ENCODE results near the gene KASH5.

Gene KASH5

DNA sequence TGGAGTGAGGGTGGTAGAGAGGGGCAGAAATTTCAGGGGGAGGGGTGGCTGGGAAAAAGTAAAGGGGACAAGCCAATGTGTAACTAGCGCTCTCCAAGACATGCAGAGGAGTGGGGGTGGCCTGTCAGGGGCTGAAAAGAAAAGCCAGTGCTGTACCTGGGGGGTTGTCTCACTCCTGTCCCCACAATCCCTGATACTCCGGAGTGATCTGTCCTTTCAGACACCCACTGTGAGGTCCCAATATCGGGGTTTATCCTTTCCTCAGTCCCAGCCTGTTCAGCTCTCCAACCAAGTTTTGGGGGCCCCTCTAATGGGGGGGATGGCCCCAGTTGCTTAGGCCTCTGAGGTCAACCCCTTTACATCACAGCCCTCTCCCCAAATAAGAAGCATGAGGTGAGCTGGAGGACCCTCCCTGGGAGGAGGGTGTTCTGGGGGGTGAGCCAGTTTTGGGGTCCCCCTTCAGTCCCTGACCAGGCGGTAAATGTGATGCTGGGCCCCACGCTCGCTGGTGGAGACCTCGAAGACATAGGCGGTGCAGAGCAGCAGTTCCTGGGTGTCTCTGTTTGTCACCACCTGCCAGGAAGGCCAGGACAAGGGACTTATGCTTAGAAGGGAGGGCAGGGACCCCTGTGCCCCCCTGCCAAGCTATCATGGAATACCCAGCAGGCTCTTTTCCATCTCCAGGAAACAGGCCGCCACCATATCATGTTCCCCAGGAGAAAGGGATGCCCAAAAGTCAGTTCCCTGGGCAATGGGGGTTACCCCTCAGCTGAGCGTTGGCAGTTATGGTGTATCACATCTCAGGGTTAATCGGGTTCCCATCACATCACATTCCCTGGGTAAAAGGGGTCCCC is 47.0 kb upstream of the KASH5 start:
- Histone ChIP-seq H3K9me3 (ENCODE audit: severe bottlenecking) (no peaks in the 10 kb centered on the region), H3K27ac (no peak overlapping the region), H3K27me3 (ENCODE audit: insufficient read depth, low read depth, severe bottlenecking) (no peaks in the 10 kb centered on the region), H3K4me3 (ENCODE audit: low read depth, low read length) (no peak overlapping the region), H3K36me3 (peaks cover 36% of the 10 kb centered on the region)
- TF ChIP-seq, protein P1, sequence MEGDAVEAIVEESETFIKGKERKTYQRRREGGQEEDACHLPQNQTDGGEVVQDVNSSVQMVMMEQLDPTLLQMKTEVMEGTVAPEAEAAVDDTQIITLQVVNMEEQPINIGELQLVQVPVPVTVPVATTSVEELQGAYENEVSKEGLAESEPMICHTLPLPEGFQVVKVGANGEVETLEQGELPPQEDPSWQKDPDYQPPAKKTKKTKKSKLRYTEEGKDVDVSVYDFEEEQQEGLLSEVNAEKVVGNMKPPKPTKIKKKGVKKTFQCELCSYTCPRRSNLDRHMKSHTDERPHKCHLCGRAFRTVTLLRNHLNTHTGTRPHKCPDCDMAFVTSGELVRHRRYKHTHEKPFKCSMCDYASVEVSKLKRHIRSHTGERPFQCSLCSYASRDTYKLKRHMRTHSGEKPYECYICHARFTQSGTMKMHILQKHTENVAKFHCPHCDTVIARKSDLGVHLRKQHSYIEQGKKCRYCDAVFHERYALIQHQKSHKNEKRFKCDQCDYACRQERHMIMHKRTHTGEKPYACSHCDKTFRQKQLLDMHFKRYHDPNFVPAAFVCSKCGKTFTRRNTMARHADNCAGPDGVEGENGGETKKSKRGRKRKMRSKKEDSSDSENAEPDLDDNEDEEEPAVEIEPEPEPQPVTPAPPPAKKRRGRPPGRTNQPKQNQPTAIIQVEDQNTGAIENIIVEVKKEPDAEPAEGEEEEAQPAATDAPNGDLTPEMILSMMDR (IDR thresholded peaks at IDR 0.05; ENCODE audit: low read depth, low read length) = no peak
- no peak for DNase-seq

DNA sequence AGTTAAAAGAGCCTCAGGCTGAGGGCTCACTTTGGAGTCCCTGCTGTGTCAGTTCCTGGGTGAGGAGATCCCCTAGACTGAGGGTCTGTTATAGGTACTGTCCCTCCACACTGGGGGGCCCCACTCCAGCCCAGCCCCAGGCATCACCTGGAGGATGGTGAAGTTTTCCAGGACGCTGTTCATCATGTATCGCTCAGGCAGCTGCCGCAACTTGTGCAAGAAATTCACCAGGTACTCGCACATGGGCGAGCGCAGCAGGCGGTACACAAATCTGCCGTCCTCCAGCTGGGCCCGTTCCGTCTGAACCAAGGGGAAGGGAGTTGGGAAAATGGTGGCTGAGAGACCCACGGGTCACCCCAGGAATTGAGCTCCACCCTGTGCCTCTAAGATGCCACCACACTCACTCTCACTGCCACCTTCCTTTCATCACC is 45.7 kb upstream of the KASH5 start:
- H3K27ac ChIP-seq = no peak overlapping the region
- TF ChIP-seq, protein P1 (IDR thresholded peaks at IDR 0.05; ENCODE audit: low read depth, low read length) = no peak
- no peak for DNase-seq
- peaks cover 48% of the 10 kb centered on the region for H3K36me3 ChIP-seq
- no peak overlapping the region for H3K4me3 ChIP-seq (ENCODE audit: low read depth, low read length)
- no peaks in the 10 kb centered on the region for H3K9me3 ChIP-seq (ENCODE audit: severe bottlenecking)
- no peaks in the 10 kb centered on the region for H3K27me3 ChIP-seq (ENCODE audit: insufficient read depth, low read depth, severe bottlenecking)

DNA sequence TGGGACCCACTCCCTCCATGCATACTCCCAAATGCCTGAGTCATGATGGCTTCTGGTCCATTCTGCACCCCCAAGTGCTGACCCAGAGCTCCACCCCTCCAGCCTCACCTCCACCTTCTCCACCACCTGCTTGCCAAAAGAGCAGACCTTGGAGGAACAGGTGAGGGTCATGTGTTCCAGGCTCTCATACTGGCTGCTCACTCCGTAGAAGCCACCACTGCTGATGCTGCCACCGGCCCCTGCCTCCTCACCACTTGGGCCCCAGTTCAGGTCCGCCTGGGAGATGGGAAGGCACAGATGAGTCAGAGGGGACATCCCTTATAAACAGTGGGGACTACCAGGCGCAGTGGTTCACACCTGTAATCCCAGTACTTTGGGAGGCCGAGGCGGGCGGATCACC is 44.9 kb upstream of the KASH5 start:
- Histone ChIP-seq H3K27ac (no peak overlapping the region), H3K9me3 (ENCODE audit: severe bottlenecking) (no peaks in the 10 kb centered on the region), H3K27me3 (ENCODE audit: insufficient read depth, low read depth, severe bottlenecking) (no peaks in the 10 kb centered on the region), H3K4me3 (ENCODE audit: low read depth, low read length) (no peak overlapping the region), H3K36me3 (peaks cover 56% of the 10 kb centered on the region)
- TF ChIP-seq, protein P1 (IDR thresholded peaks at IDR 0.05; ENCODE audit: low read depth, low read length) = no peak
- DNase-seq = no peak

DNA sequence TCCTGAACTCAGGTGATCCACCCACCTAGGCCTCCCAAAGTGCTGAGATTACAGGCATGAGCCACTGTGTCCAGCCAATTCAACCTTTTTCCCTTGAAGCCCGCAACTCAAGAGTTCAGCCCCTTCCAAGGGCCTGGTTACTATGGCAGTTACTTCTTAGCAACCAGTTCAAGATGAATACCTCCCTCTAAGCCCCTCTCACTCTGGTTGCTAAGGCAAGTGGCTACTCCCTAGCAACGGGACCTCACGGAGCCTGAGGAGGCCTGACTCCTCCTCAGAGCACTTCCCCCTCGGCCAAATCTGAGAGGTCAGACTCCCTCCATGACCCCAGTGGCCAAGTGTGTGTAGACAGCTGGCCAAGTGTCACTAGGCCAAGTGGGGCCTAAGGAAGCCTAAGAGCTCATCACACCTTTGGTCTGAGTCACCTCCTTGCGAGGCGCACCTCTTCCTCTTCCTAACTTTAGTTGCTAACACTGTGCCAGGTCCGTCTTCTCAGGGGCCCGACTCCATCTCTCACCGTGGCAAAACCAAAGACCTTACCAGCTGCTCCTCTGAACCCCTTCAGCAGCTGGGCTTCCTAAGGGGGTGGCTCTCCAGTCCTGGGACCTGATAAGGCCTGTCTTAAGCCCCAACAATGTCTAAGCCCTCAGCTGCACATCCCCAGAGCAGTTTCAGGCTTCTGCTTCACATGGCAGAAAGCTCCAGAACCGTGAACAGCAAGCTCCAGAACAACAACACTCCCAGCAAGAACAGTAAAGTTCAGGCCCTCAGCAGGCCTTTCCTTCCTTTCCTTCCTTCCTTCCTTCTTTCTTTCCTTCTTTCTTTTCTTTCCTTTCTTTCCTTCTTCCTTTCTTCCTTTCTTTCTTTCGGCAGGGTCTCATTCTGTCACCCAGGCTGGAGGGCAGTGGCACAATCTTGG is 43.3 kb upstream of the KASH5 start:
- Histone ChIP-seq H3K27me3 (ENCODE audit: insufficient read depth, low read depth, severe bottlenecking) (no peaks in the 10 kb centered on the region), H3K36me3 (peaks cover 67% of the 10 kb centered on the region), H3K27ac (no peak overlapping the region), H3K9me3 (ENCODE audit: severe bottlenecking) (no peaks in the 10 kb centered on the region), H3K4me3 (ENCODE audit: low read depth, low read length) (no peak overlapping the region)
- TF ChIP-seq, protein P1 (IDR thresholded peaks at IDR 0.05; ENCODE audit: low read depth, low read length) = no peak
- DNase-seq = no peak

DNA sequence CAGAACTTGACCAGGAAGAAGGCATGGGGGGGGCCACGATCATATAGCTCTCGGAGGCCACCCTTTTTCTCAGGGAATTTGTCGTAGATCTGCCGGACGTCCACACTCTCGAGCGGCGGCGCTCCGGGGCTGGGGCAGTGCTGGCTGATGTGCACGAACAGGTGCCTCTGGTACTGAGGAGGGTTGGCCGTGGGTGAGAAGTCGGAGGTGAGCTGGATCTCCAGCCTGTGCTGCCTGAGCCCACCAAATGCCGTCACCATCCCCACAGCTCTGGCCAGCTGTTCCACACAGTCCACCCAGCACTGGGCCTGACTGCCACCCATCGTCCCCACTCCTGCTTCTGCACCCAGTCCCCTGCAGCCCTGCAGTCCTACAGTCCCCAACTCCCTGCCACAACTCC is 40.9 kb upstream of the KASH5 start:
- no peaks in the 10 kb centered on the region for H3K9me3 ChIP-seq (ENCODE audit: severe bottlenecking)
- DNase-seq = no peak
- peaks cover 75% of the 10 kb centered on the region for H3K36me3 ChIP-seq
- no peak overlapping the region for H3K4me3 ChIP-seq (ENCODE audit: low read depth, low read length)
- TF ChIP-seq, protein P1 (IDR thresholded peaks at IDR 0.05; ENCODE audit: low read depth, low read length) = no peak
- no peaks in the 10 kb centered on the region for H3K27me3 ChIP-seq (ENCODE audit: insufficient read depth, low read depth, severe bottlenecking)
- no peak overlapping the region for H3K27ac ChIP-seq

Data from WERI-Rb-1 (cell line).